ENCODE data around the gene KBTBD3. TPM values are rescaled to one million over a fixed set of nuclear protein-coding genes. Genes with fewer than 3 reads are reported as not detected.

The KBTBD3 gene
- total RNA-seq, 8 experiments from 2014 or later, result 4.8 to 15.4 (median 9.9) TPM

- Histone ChIP-seq H3K4me1 (replicated peaks in 1 of 2) (peaks cover 0 to 3% of the 10 kb centered on the region in 2 donors), H3K4me3 (no peak overlapping the region), H3K27ac (no peak overlapping the region)
- in situ Hi-C loops (cut with MboI; ENCODE audit: low pct_unique_long_range_greater_than_20kb in 2 of 9, low sequenced_read_pairs in 9 of 9, unreplicated experiment in 9 of 9), result no loop called here
- WGBS, 10 experiments, result 0 to 96% (median 80%) methylated on average over 3 to 5 of the region's 5 CpGs
- ATAC-seq (replicated peaks in 6 of 8), result peak in 3 of 8 experiments; percentile 72 to 86 (median 76)
Measured at GRCh38 chr11:106049727-106050476, 27.2 kb downstream of the KBTBD3 start.

- H3K4me1 ChIP-seq (replicated peaks in 1 of 2), result peaks cover 0 to 3% of the 10 kb centered on the region in 2 donors
- in situ Hi-C loops (cut with MboI; ENCODE audit: low pct_unique_long_range_greater_than_20kb in 2 of 9, low sequenced_read_pairs in 9 of 9, unreplicated experiment in 9 of 9), result no loop called here
- no peak for ATAC-seq (replicated peaks in 6 of 8)
Measured at GRCh38 chr11:106047631-106048030, 29.5 kb downstream of the KBTBD3 start.

GRCh38 chr11:106043540-106043939 lies 33.6 kb downstream of the KBTBD3 start:
- Histone ChIP-seq H3K27ac (no peak overlapping the region), H3K4me1 (replicated peaks in 1 of 2) (no peaks in the 10 kb centered on the region), H3K4me3 (no peak overlapping the region)
- in situ Hi-C loops (cut with MboI; ENCODE audit: low pct_unique_long_range_greater_than_20kb in 2 of 9, low sequenced_read_pairs in 9 of 9, unreplicated experiment in 9 of 9), result no loop called here
- ATAC-seq (replicated peaks in 6 of 8), result no peak

More at GRCh38 chr11:106047631-106048030, 29.5 kb downstream of the KBTBD3 start:
- no peak overlapping the region for H3K27ac ChIP-seq
- no peak overlapping the region for H3K4me3 ChIP-seq

- no peaks in the 10 kb centered on the region for H3K4me1 ChIP-seq (replicated peaks in 1 of 2)
- no peak overlapping the region for H3K4me3 ChIP-seq
- no peak for ATAC-seq (replicated peaks in 6 of 8)
- in situ Hi-C loops (cut with MboI; ENCODE audit: low pct_unique_long_range_greater_than_20kb in 2 of 9, low sequenced_read_pairs in 9 of 9, unreplicated experiment in 9 of 9), result no loop called here
- 86 to 100% (median 94%) methylated on average over 2 of the region's 2 CpGs; no CpG with 5 or more reads in 2 of the 10 experiments for WGBS, 10 experiments
- no peak overlapping the region for H3K27ac ChIP-seq
Measured at GRCh38 chr11:106032861-106033260, 44.3 kb downstream of the KBTBD3 start.

GRCh38 chr11:106031936-106032335 lies 45.2 kb downstream of the KBTBD3 start:
- in situ Hi-C loops (cut with MboI; ENCODE audit: low pct_unique_long_range_greater_than_20kb in 2 of 9, low sequenced_read_pairs in 9 of 9, unreplicated experiment in 9 of 9), result no loop called here
- no peak overlapping the region for H3K27ac ChIP-seq
- H3K4me3 ChIP-seq, result no peak overlapping the region
- ATAC-seq (replicated peaks in 6 of 8), result no peak
- 29 to 100% (median 88%) methylated on average over 2 to 3 of the region's 3 CpGs; no CpG with 5 or more reads in 2 of the 10 experiments for WGBS, 10 experiments
- H3K4me1 ChIP-seq (replicated peaks in 1 of 2), result no peaks in the 10 kb centered on the region

GRCh38 chr11:106031202-106031810 lies 45.8 kb downstream of the KBTBD3 start:
- no peaks in the 10 kb centered on the region for H3K4me1 ChIP-seq (replicated peaks in 1 of 2)
- in situ Hi-C loops (cut with MboI; ENCODE audit: low pct_unique_long_range_greater_than_20kb in 2 of 9, low sequenced_read_pairs in 9 of 9, unreplicated experiment in 9 of 9), result no loop called here
- peak in 2 of 8 experiments; percentile 32 to 45 for ATAC-seq (replicated peaks in 6 of 8)
- no peak overlapping the region for H3K4me3 ChIP-seq
- no peak overlapping the region for H3K27ac ChIP-seq
- 25 to 80% (median 48%) methylated on average over 1 to 2 of the region's 2 CpGs for WGBS, 10 experiments

GRCh38 chr11:106030609-106031008 lies 46.5 kb downstream of the KBTBD3 start:
- in situ Hi-C loops (cut with MboI; ENCODE audit: low pct_unique_long_range_greater_than_20kb in 2 of 9, low sequenced_read_pairs in 9 of 9, unreplicated experiment in 9 of 9), result no loop called here
- Histone ChIP-seq H3K27ac (no peak overlapping the region), H3K4me1 (replicated peaks in 1 of 2) (no peaks in the 10 kb centered on the region), H3K4me3 (no peak overlapping the region)
- ATAC-seq (replicated peaks in 6 of 8), result no peak
- 40 to 91% (median 64%) methylated on average over 2 to 4 of the region's 4 CpGs; no CpG with 5 or more reads in 1 of the 10 experiments for WGBS, 10 experiments

GRCh38 chr11:106022795-106023275 lies 54.3 kb downstream of the KBTBD3 start:
- ATAC-seq (replicated peaks in 6 of 8), result no peak
- in situ Hi-C loops (cut with MboI; ENCODE audit: low pct_unique_long_range_greater_than_20kb in 2 of 9, low sequenced_read_pairs in 9 of 9, unreplicated experiment in 9 of 9), result no loop called here
- H3K27ac ChIP-seq, result peak overlapping the region in 1 of 2 donors; percentile 58
- H3K4me1 ChIP-seq (replicated peaks in 1 of 2), result peaks cover 8 to 33% of the 10 kb centered on the region in 2 donors
- WGBS, 10 experiments, result 60 to 100% (median 92%) methylated on average over 1 to 7 of the region's 7 CpGs
- H3K4me3 ChIP-seq, result peak overlapping the region; percentile 35 to 98 (median 43)

GRCh38 chr11:106021967-106022794 lies 55.0 kb downstream of the KBTBD3 start, which contains the start of gene MSANTD4:
MSANTD4 (minus strand) TSS chr11:106022240; CDS start chr11:106010917, 11,323 bp downstream.
- peak within 1 kb of the TSS; percentile 73 to 98 (median 86) for H3K4me3 ChIP-seq
- H3K4me1 ChIP-seq (replicated peaks in 1 of 2), result peaks cover 8 to 40% of the 10 kb centered on the region in 2 donors
- peak within 1 kb of the TSS; percentile 66 to 77 for H3K27ac ChIP-seq
- 0 to 25% (median 7%) methylated on average over 1 to 11 of the region's 48 CpGs for WGBS, 10 experiments
- in situ Hi-C loops (cut with MboI; ENCODE audit: low pct_unique_long_range_greater_than_20kb in 2 of 9, low sequenced_read_pairs in 9 of 9, unreplicated experiment in 9 of 9), result no loop called here
- peak; percentile 93 to 98 (median 97) for ATAC-seq (replicated peaks in 6 of 8)

GRCh38 chr11:106021181-106021966 lies 55.8 kb downstream of the KBTBD3 start:
- Histone ChIP-seq H3K27ac (peak overlapping the region; percentile 66 to 77), H3K4me3 (peak overlapping the region; percentile 73 to 98 (median 86)), H3K4me1 (replicated peaks in 1 of 2) (peaks cover 8 to 48% of the 10 kb centered on the region in 2 donors)
- in situ Hi-C loops (cut with MboI; ENCODE audit: low pct_unique_long_range_greater_than_20kb in 2 of 9, low sequenced_read_pairs in 9 of 9, unreplicated experiment in 9 of 9), result no loop called here
- ATAC-seq (replicated peaks in 6 of 8), result peak in 2 of 8 experiments; percentile 3 to 5
- WGBS, 10 experiments, result 15 to 83% (median 36%) methylated on average over 1 to 14 of the region's 18 CpGs

- Histone ChIP-seq H3K4me3 (no peak overlapping the region), H3K27ac (no peak overlapping the region), H3K4me1 (replicated peaks in 1 of 2) (peaks cover 17 to 71% of the 10 kb centered on the region in 2 donors)
- WGBS, 10 experiments, result 78 to 100% (median 97%) methylated on average over 1 to 2 of the region's 2 CpGs; no CpG with 5 or more reads in 2 of the 10 experiments
- no peak for ATAC-seq (replicated peaks in 6 of 8)
- in situ Hi-C loops (cut with MboI; ENCODE audit: low pct_unique_long_range_greater_than_20kb in 2 of 9, low sequenced_read_pairs in 9 of 9, unreplicated experiment in 9 of 9), result no loop called here
Measured at GRCh38 chr11:106017093-106017492, 60.1 kb downstream of the KBTBD3 start.

GRCh38 chr11:106015066-106015465 lies 62.1 kb downstream of the KBTBD3 start:
- Histone ChIP-seq H3K4me1 (replicated peaks in 1 of 2) (peaks cover 15 to 69% of the 10 kb centered on the region in 2 donors), H3K27ac (no peak overlapping the region), H3K4me3 (no peak overlapping the region)
- in situ Hi-C loops (cut with MboI; ENCODE audit: low pct_unique_long_range_greater_than_20kb in 2 of 9, low sequenced_read_pairs in 9 of 9, unreplicated experiment in 9 of 9), result no loop called here
- ATAC-seq (replicated peaks in 6 of 8), result no peak
- WGBS, 10 experiments, result 77 to 100% (median 90%) methylated on average over 2 of the region's 2 CpGs; no CpG with 5 or more reads in 5 of the 10 experiments

Measured in motor neuron (in vitro differentiated cells).